Caco-2 (cell line): ENCODE measurements around the gene TMEM132D. TPM values are rescaled to one million over a fixed set of nuclear protein-coding genes. Genes with fewer than 3 reads are reported as not detected.

Experiments
- BruUV-seq: library from RNA; stranded (reverse); fragments of 400-500 nt; replicated peaks from 2 replicates; lab custom pipeline; 2021; lab: Mats Ljungman, UMichigan
- CTCF ChIA-PET: fragments of 300-600 bp; sonication (Branson Sonifier 250); formaldehyde crosslinking; loops from one replicate; lab custom pipeline; 2022; ENCODE audit warnings: antibody characterized with exemption; lab: Charles Lee
- POLR2A ChIA-PET: fragments of 300-600 bp; sonication (Branson Sonifier 250); formaldehyde crosslinking; loops from one replicate; lab custom pipeline; 2022; ENCODE audit warnings: antibody characterized with exemption; lab: Charles Lee
- DNase-seq, 2 experiments: peaks; one replicate each; pipeline versions ENCODE4 v3.0.0 to v3.0.0-alpha.2; 2020 to 2022
- H3K27me3 ChIP-seq: replicated peaks from 2 replicates; pipeline ENCODE4 v1.6.0; 2011; ENCODE audit warnings: low read length; ENCODE audit not compliant: control insufficient read depth, insufficient read depth
- H3K36me3 ChIP-seq: 2 replicates; pipeline ENCODE4 v1.5.1; 2011; ENCODE audit warnings: low read length; ENCODE audit not compliant: control insufficient read depth, insufficient read depth
- H3K4me1 ChIP-seq: fragments of 250-450 bp; sonication (Bioruptor Pico); 2 replicates; pipeline ENCODE4 v1.5.1; 2020; ENCODE audit warnings: mild to moderate bottlenecking
- H3K4me3 ChIP-seq: 2 replicates; pipeline ENCODE4 v1.5.1; 2011; ENCODE audit warnings: low read depth, mild to moderate bottlenecking, control low read depth, low read length
- H3K9me3 ChIP-seq: fragments of 250-450 bp; sonication (Bioruptor Pico); 2 replicates; pipeline ENCODE4 v1.5.1; 2020; ENCODE audit warnings: mild to moderate bottlenecking, moderate library complexity
- H3K27ac Mint-ChIP-seq: one replicate; pipeline ENCODE4 v1.8.0; 2022; ENCODE audit warnings: mixed read lengths; ENCODE audit not compliant: unreplicated experiment
- H3K27me3 Mint-ChIP-seq: one replicate; pipeline ENCODE4 v1.8.0; 2022; ENCODE audit warnings: mixed read lengths; ENCODE audit not compliant: insufficient read depth, unreplicated experiment
- H3K36me3 Mint-ChIP-seq: one replicate; pipeline ENCODE4 v1.8.0; 2022; ENCODE audit warnings: mild to moderate bottlenecking, mixed read lengths; ENCODE audit not compliant: insufficient read depth, unreplicated experiment
- H3K4me1 Mint-ChIP-seq: one replicate; pipeline ENCODE4 v1.8.0; 2022; ENCODE audit warnings: low read depth, mixed read lengths; ENCODE audit not compliant: unreplicated experiment
- H3K4me3 Mint-ChIP-seq: one replicate; pipeline ENCODE4 v1.8.0; 2022; ENCODE audit warnings: mild to moderate bottlenecking, moderate library complexity, mixed read lengths; ENCODE audit not compliant: unreplicated experiment
- H3K9me3 Mint-ChIP-seq: one replicate; pipeline ENCODE4 v1.8.0; 2022; ENCODE audit warnings: mixed read lengths; ENCODE audit not compliant: unreplicated experiment
- CTCF ChIP-seq, 2 experiments: fragments of 200-600 bp in 1 of 2; IDR thresholded peaks; 1 replicate in 1 of 2; 2 replicates in 1 of 2; pipeline versions ENCODE4 v1.5.1 to v1.8.0; 2011 to 2022; ENCODE audit warnings: antibody characterized with exemption in 1 of 2, control low read depth in 1 of 2, inconsistent platforms in 1 of 2, low read depth in 1 of 2, low read length in 1 of 2, mild to moderate bottlenecking in 1 of 2, moderate library complexity in 1 of 2; ENCODE audit not compliant: insufficient read depth in 1 of 2, severe bottlenecking in 1 of 2, unreplicated experiment in 1 of 2
- intact Hi-C: fragments of 100-400 bp; cut with micrococcal nuclease; formaldehyde crosslinking; loops from one replicate; pipeline ENCODE4 v1.10.0; 2022; ENCODE audit not compliant: unreplicated experiment
- total RNA-seq: library from RNA; stranded (reverse); gene quantifications from 2 replicates; pipeline ENCODE4 v1.2.3, GENCODE V29; 2022

TMEM132D gene
- total RNA-seq, 1 experiment from 2014 or later = not detected

DNA sequence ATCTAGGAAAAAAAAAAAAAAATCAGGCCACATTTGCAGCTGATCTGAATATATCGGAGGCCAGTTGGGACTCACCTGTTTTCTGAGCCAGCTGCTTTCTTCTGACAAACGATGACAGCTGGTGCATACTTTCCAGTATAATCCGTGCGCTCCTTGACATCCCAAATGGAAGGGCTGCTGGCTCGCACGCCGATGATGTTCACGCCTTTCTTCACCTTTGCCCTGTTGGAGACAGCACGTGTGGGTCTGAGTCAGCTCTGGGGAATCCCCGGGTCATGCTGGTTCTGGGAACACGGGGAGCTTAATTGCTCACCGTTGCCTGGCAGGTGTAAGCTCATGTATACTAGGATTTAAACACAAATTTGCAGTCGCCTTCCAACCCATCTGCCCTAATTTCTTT, 372.8 kb downstream of the TMEM132D start:
- no peak for TF ChIP-seq CTCF (IDR thresholded peaks at IDR 0.05; ENCODE audit: insufficient read depth in 1 of 2, low read depth in 1 of 2, low read length in 1 of 2, severe bottlenecking in 1 of 2, unreplicated experiment in 1 of 2)
- peaks cover 10% of the 10 kb centered on the region for H3K9me3 Mint-ChIP-seq
- peak overlapping the region; percentile 34 for H3K4me3 Mint-ChIP-seq
- H3K4me1 Mint-ChIP-seq = peaks cover 10% of the 10 kb centered on the region
- intact Hi-C loops = no loop called here
- Histone ChIP-seq H3K9me3 (no peaks in the 10 kb centered on the region), H3K4me1 (0 out of 2 replicates have a peak, but pooled peaks cover 8% of the 10 kb centered on the region), H3K36me3 (no peaks in the 10 kb centered on the region), H3K4me3 (no peak overlapping the region), H3K27me3 (no peaks in the 10 kb centered on the region)
- H3K36me3 Mint-ChIP-seq = no peaks in the 10 kb centered on the region
- no peak overlapping the region for H3K27ac Mint-ChIP-seq
- POLR2A ChIA-PET = no interaction called here
- peak; percentile 51 to 79 for DNase-seq
- no TSS peak for BruUV-seq
- CTCF ChIA-PET = no interaction called here
- H3K27me3 Mint-ChIP-seq = no peaks in the 10 kb centered on the region

DNA sequence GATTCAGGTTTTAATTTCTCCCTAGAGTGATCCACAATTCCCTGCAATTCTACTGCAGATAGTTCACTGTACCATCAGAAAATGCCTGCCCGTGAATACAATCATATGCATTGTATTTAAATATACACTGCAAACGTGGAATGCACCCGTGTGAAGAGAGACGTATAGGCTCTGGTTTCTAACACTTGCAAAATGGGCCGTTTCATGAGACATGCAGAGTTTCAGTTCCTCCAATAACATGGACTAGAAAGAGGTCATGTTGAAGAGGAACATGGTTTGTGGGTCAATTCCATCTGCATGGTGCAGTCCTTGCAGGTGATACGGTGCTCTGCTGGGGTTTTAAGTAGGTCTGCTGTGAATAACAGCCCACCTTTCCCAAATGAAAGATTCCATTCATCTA, 373.3 kb downstream of the TMEM132D start:
- DNase-seq = no peak

DNA sequence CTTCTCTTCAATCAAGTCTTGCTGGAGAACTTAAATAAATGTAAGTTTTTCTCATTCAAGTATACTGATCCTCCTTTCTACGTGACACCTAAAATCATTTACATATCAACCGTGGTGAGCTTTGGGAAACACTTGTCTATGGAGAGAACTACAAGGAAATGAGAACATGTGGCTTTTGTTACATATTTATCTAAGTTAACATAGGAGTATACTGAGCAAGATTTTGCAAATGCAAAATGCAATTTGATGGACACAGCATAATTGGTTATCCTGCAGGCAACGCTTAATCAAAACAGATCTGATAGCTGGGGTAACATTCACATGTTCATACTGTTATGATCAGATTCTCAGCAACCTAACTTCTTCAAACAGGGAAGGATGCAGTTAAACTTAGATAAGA, 376.3 kb downstream of the TMEM132D start:
- no TSS peak for BruUV-seq
- Mint-ChIP-seq H3K36me3 (no peaks in the 10 kb centered on the region), H3K4me1 (peaks cover 10% of the 10 kb centered on the region), H3K9me3 (peaks cover 10% of the 10 kb centered on the region), H3K27me3 (no peaks in the 10 kb centered on the region), H3K27ac (no peak overlapping the region), H3K4me3 (no peak overlapping the region)
- H3K36me3 ChIP-seq = no peaks in the 10 kb centered on the region
- DNase-seq = no peak
- TF ChIP-seq CTCF (IDR thresholded peaks at IDR 0.05; ENCODE audit: insufficient read depth in 1 of 2, low read depth in 1 of 2, low read length in 1 of 2, severe bottlenecking in 1 of 2, unreplicated experiment in 1 of 2) = no peak
- no peaks in the 10 kb centered on the region for H3K9me3 ChIP-seq
- POLR2A ChIA-PET = no interaction called here
- no peak overlapping the region for H3K4me3 ChIP-seq
- CTCF ChIA-PET = no interaction called here
- 0 out of 2 replicates have a peak, but pooled peaks cover 8% of the 10 kb centered on the region for H3K4me1 ChIP-seq
- intact Hi-C loops = no loop called here
- no peaks in the 10 kb centered on the region for H3K27me3 ChIP-seq

More for the DNA sequence above, 373.3 kb downstream of the TMEM132D start:
- ChIA-PET CTCF (no interaction called here), POLR2A (no interaction called here)
- BruUV-seq = no TSS peak
- Mint-ChIP-seq H3K4me1 (peaks cover 10% of the 10 kb centered on the region), H3K4me3 (peak overlapping the region; percentile 34), H3K36me3 (no peaks in the 10 kb centered on the region), H3K27me3 (no peaks in the 10 kb centered on the region), H3K9me3 (peaks cover 10% of the 10 kb centered on the region), H3K27ac (no peak overlapping the region)
- 0 out of 2 replicates have a peak, but pooled peaks cover 8% of the 10 kb centered on the region for H3K4me1 ChIP-seq
- TF ChIP-seq CTCF (IDR thresholded peaks at IDR 0.05; ENCODE audit: insufficient read depth in 1 of 2, low read depth in 1 of 2, low read length in 1 of 2, severe bottlenecking in 1 of 2, unreplicated experiment in 1 of 2) = no peak
- no peaks in the 10 kb centered on the region for H3K27me3 ChIP-seq
- no peaks in the 10 kb centered on the region for H3K36me3 ChIP-seq
- H3K4me3 ChIP-seq = no peak overlapping the region
- H3K9me3 ChIP-seq = no peaks in the 10 kb centered on the region
- intact Hi-C loops = no loop called here
